Adrenal gland (tissue), 5 donors: ENCODE data around the gene GLI1.
"Not testable (repeated sequence)": the region's sequence is repeated elsewhere in the genome, so short reads cannot be mapped to it uniquely, and the experiment has no call there.

Experiments
- POLR2A ChIP-seq, 2 donors: fragments of 450-650 bp; IDR thresholded peaks; one replicate each; pipeline ENCODE4 v1.6.1; 2017; ENCODE audit warnings: antibody characterized with exemption in 2 of 2, mild to moderate bottlenecking in 2 of 2, moderate library complexity in 1 of 2
- TF ChIP-seq, protein P1 (sequence below), 6 experiments: fragments of 450-650 bp in 4 of 6; fragments of 200-600 bp in 2 of 6; sonication (generic) in 1 of 6; IDR thresholded peaks; 1 replicate in 5 of 6; 2 replicates in 1 of 6; pipeline versions ENCODE4 v1.5.1 to v1.8.0; 2016 to 2021; ENCODE audit warnings: antibody characterized with exemption in 6 of 6, mild to moderate bottlenecking in 2 of 6, moderate library complexity in 1 of 6
- donor health status: DM: no; HTN: no; CAD: no.

DNA sequence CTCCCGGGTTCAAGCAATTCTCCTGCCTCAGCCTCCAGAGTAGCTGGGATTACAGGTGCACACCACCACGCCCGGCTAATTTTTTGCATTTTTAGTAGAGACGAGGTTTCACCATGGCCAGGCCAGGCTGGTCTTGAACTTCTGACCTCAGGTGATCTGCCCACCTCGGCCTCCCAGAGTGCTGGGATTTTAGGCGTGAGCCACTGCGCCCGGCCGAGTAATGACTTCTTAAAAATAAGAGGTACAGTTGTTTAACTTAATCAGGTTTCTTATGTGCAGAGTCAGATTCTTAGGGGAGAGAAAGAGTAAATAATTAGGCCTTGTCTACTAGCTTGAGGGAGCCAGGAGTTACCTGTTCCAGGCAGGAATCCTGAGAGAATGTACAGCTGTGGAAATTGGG is 54.7 kb downstream of the GLI1 start:
- TF ChIP-seq, protein P1, sequence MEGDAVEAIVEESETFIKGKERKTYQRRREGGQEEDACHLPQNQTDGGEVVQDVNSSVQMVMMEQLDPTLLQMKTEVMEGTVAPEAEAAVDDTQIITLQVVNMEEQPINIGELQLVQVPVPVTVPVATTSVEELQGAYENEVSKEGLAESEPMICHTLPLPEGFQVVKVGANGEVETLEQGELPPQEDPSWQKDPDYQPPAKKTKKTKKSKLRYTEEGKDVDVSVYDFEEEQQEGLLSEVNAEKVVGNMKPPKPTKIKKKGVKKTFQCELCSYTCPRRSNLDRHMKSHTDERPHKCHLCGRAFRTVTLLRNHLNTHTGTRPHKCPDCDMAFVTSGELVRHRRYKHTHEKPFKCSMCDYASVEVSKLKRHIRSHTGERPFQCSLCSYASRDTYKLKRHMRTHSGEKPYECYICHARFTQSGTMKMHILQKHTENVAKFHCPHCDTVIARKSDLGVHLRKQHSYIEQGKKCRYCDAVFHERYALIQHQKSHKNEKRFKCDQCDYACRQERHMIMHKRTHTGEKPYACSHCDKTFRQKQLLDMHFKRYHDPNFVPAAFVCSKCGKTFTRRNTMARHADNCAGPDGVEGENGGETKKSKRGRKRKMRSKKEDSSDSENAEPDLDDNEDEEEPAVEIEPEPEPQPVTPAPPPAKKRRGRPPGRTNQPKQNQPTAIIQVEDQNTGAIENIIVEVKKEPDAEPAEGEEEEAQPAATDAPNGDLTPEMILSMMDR (IDR thresholded peaks at IDR 0.05): not testable (repeated sequence)
- not testable (repeated sequence) for TF ChIP-seq POLR2A (IDR thresholded peaks at IDR 0.05)
